IMR-90 (cell line): ENCODE results near the gene TMCC3. TPM values are rescaled to one million over a fixed set of nuclear protein-coding genes. Genes with fewer than 3 reads are reported as not detected.

Experiments used
- ATAC-seq: fragments of 200-7000 bp; cut with Tn5 transposase; 2 replicates; pipeline ENCODE4 v1.9.1; 2020; ENCODE audit warnings: low read depth, mild to moderate bottlenecking, moderate library complexity
- BruUV-seq: library from RNA; stranded (reverse); fragments of 400-500 nt; replicated peaks from 2 replicates; lab custom pipeline; 2021; lab: Mats Ljungman, UMichigan
- CTCF ChIA-PET: fragments of 300-600 bp; formaldehyde crosslinking; extraction: SDS; loops from one replicate; lab custom pipeline; 2021; ENCODE audit warnings: antibody characterized with exemption; lab: Yijun Ruan, JAX
- POLR2A ChIA-PET: fragments of 300-600 bp; sonication (Branson Sonifier 250); formaldehyde crosslinking; loops from one replicate; lab custom pipeline; 2022; ENCODE audit warnings: antibody characterized with exemption; ENCODE audit not compliant: unreplicated experiment; lab: Charles Lee
- DNase-seq: peaks from one replicate; pipeline ENCODE4 v3.0.0; 2013
- H2AFZ ChIP-seq: replicated peaks from 2 replicates; pipeline ENCODE3; 2013; ENCODE audit warnings: low read length, mild to moderate bottlenecking; ENCODE audit not compliant: poor library complexity
- H2AK5ac ChIP-seq: 2 replicates; pipeline ENCODE4 v1.6.1; 2013; ENCODE audit warnings: low read depth, low read length, inconsistent platforms
- H2AK9ac ChIP-seq: replicated peaks from 2 replicates; pipeline ENCODE3; 2013; ENCODE audit warnings: mild to moderate bottlenecking, low read depth, low read length, moderate library complexity; ENCODE audit not compliant: poor library complexity
- H2BK120ac ChIP-seq: 2 replicates; pipeline ENCODE4 v1.6.1; 2013; ENCODE audit warnings: low read depth, low read length, inconsistent platforms
- H2BK15ac ChIP-seq: 3 replicates; pipeline ENCODE4 v1.6.1; 2013; ENCODE audit warnings: low read depth, low read length, inconsistent platforms
- H2BK20ac ChIP-seq: 2 replicates; pipeline ENCODE4 v1.6.1; 2013; ENCODE audit warnings: low read depth, mild to moderate bottlenecking, inconsistent platforms, low read length, moderate library complexity
- H2BK5ac ChIP-seq: 2 replicates; pipeline ENCODE4 v1.6.1; 2013; ENCODE audit warnings: mild to moderate bottlenecking, low read depth, low read length, inconsistent platforms; ENCODE audit not compliant: poor library complexity, severe bottlenecking
- H3K14ac ChIP-seq: replicated peaks from 2 replicates; pipeline ENCODE4 v1.6.1; 2013; ENCODE audit warnings: low read depth, low read length, inconsistent platforms
- H3K18ac ChIP-seq: 2 replicates; pipeline ENCODE4 v1.6.1; 2013; ENCODE audit warnings: low read depth, low read length, control low read depth
- H3K23ac ChIP-seq: 2 replicates; pipeline ENCODE4 v1.6.1; 2013; ENCODE audit warnings: low read depth, low read length, inconsistent platforms
- H3K27ac ChIP-seq: 2 replicates; pipeline ENCODE4 v1.5.1; 2013; ENCODE audit warnings: mild to moderate bottlenecking, control low read depth, low read length; ENCODE audit not compliant: insufficient read depth
- H3K27me3 ChIP-seq: 2 replicates; pipeline ENCODE4 v1.6.1; 2013; ENCODE audit warnings: low read length; ENCODE audit not compliant: control insufficient read depth, insufficient read depth
- H3K36me3 ChIP-seq: 2 replicates; pipeline ENCODE4 v1.6.1; 2013; ENCODE audit warnings: low read length, mixed read lengths; ENCODE audit not compliant: control insufficient read depth, insufficient read depth
- H3K4ac ChIP-seq: 2 replicates; pipeline ENCODE4 v1.6.1; 2013; ENCODE audit warnings: low read depth, low read length, inconsistent platforms
- H3K4me1 ChIP-seq: 2 replicates; pipeline ENCODE4 v1.6.1; 2013; ENCODE audit warnings: low read length, mixed read lengths; ENCODE audit not compliant: control insufficient read depth, insufficient read depth
- H3K4me2 ChIP-seq: 2 replicates; pipeline ENCODE4 v1.6.1; 2013; ENCODE audit warnings: low read depth, mild to moderate bottlenecking, control low read depth, low read length, moderate library complexity
- H3K4me3 ChIP-seq: 2 replicates; pipeline ENCODE4 v1.5.1; 2013; ENCODE audit warnings: low read depth, mild to moderate bottlenecking, control low read depth, low read length, moderate library complexity; ENCODE audit not compliant: insufficient read depth
- H3K56ac ChIP-seq: 2 replicates; pipeline ENCODE4 v1.6.1; 2013; ENCODE audit warnings: low read length, inconsistent platforms; ENCODE audit not compliant: insufficient read depth; ENCODE audit errors: extremely low read depth
- H3K79me1 ChIP-seq, 2 experiments: 2 replicates each; pipeline ENCODE4 v1.6.1; 2013; ENCODE audit warnings: low read length in 2 of 2, inconsistent platforms in 1 of 2, low read depth in 1 of 2
- H3K9ac ChIP-seq: 2 replicates; pipeline ENCODE4 v1.6.1; 2013; ENCODE audit warnings: low read depth, low read length, control low read depth
- H3K9me1 ChIP-seq: 2 replicates; pipeline ENCODE4 v1.6.1; 2013; ENCODE audit warnings: low read length, inconsistent platforms; ENCODE audit not compliant: insufficient read depth
- H3K9me3 ChIP-seq: 2 replicates; pipeline ENCODE4 v1.6.1; 2013; ENCODE audit warnings: low read length; ENCODE audit not compliant: control insufficient read depth, insufficient read depth
- H4K20me1 ChIP-seq: 2 replicates; pipeline ENCODE4 v1.6.1; 2013; ENCODE audit warnings: low read length, inconsistent platforms; ENCODE audit not compliant: insufficient read depth
- H4K5ac ChIP-seq: 2 replicates; pipeline ENCODE4 v1.6.1; 2013; ENCODE audit warnings: mild to moderate bottlenecking, low read depth, low read length, control low read depth
- H4K8ac ChIP-seq, 2 experiments: 2 replicates each; pipeline ENCODE4 v1.6.1; 2013; ENCODE audit warnings: low read depth in 2 of 2, low read length in 2 of 2, control low read depth in 1 of 2, inconsistent platforms in 1 of 2
- H4K91ac ChIP-seq: 2 replicates; pipeline ENCODE4 v1.6.1; 2013; ENCODE audit warnings: low read depth, low read length, inconsistent platforms; ENCODE audit not compliant: insufficient read depth
- BHLHE40 ChIP-seq: fragments of 150-350 bp; IDR thresholded peaks from 2 replicates; pipeline ENCODE4 v1.6.1; 2016; ENCODE audit warnings: mild to moderate bottlenecking, low read depth, low read length
- CEBPB ChIP-seq: IDR thresholded peaks from 2 replicates; pipeline ENCODE4 v1.6.1; 2012; ENCODE audit warnings: low read depth, low read length, improper control_type of control experiment
- CHD1 ChIP-seq: IDR thresholded peaks from 2 replicates; pipeline ENCODE4 v1.6.1; 2012; ENCODE audit warnings: low read depth, low read length, improper control_type of control experiment
- FOS ChIP-seq: fragments of 150-350 bp; IDR thresholded peaks from 2 replicates; pipeline ENCODE4 v1.6.1; 2016; ENCODE audit warnings: low read depth, low read length
- MAFK ChIP-seq: IDR thresholded peaks from 2 replicates; pipeline ENCODE4 v1.6.1; 2012; ENCODE audit warnings: low read depth, low read length, improper control_type of control experiment
- MAZ ChIP-seq: IDR thresholded peaks from 2 replicates; pipeline ENCODE4 v1.6.1; 2012; ENCODE audit warnings: low read depth, mild to moderate bottlenecking, low read length, improper control_type of control experiment, moderate library complexity, borderline replicate concordance
- MXI1 ChIP-seq: IDR thresholded peaks from 2 replicates; pipeline ENCODE4 v1.6.1; 2012; ENCODE audit warnings: low read depth, mild to moderate bottlenecking, low read length, moderate library complexity, borderline replicate concordance
- POLR2A ChIP-seq: IDR thresholded peaks from 2 replicates; pipeline ENCODE4 v1.6.1; 2012; ENCODE audit warnings: mild to moderate bottlenecking, low read depth, low read length
- RAD21 ChIP-seq: IDR thresholded peaks from 2 replicates; pipeline ENCODE4 v1.6.1; 2012; ENCODE audit warnings: low read length, improper control_type of control experiment
- RCOR1 ChIP-seq: IDR thresholded peaks from 2 replicates; pipeline ENCODE4 v1.6.1; 2012; ENCODE audit warnings: mild to moderate bottlenecking, low read length, improper control_type of control experiment; ENCODE audit not compliant: insufficient replicate concordance
- RFX5 ChIP-seq: IDR thresholded peaks from 2 replicates; pipeline ENCODE4 v1.8.0; 2012; ENCODE audit warnings: low read depth, mild to moderate bottlenecking, low read length, moderate library complexity
- WGBS, 2 experiments: methylation state at CpG; one replicate each; pipeline versions ENCODE4 v1.1.5 to v1.1.7; 2013; ENCODE audit warnings: missing lambda C conversion rate in 2 of 2; ENCODE audit not compliant: insufficient read length in 1 of 2; ENCODE audit errors: extremely low coverage in 2 of 2; 5-methylcytosine and 5-hydroxymethylcytosine counted together
- dilution Hi-C: fragments of 300-500 bp; cut with HindIII; formaldehyde crosslinking; loops from one replicate; pipeline ENCODE4 v1.14.3; 2018; ENCODE audit warnings: low sequenced_read_pairs; ENCODE audit not compliant: unreplicated experiment
- in situ Hi-C: fragments of 300-500 bp; cut with MboI; formaldehyde crosslinking; loops from 3 replicates; pipeline ENCODE4 v1.14.3; 2019; ENCODE audit warnings: low sequenced_read_pairs, inconsistent platforms, mixed read lengths
- intact Hi-C: fragments of 100-400 bp; cut with micrococcal nuclease; formaldehyde crosslinking; loops from 2 replicates; pipeline ENCODE4 v1.10.0; 2022
- polyA plus RNA-seq, 3 experiments: library from polyadenylated mRNA; depleted of rRNA; stranded (reverse); fragments of >200 nt; gene quantifications; 2 replicates each; pipeline ENCODE4 v1.2.3, GENCODE V29; 2012; ENCODE audit warnings: low replicate concordance in 1 of 3
- total RNA-seq: library from RNA; depleted of rRNA; stranded (reverse); fragments of >200 nt; gene quantifications from 2 replicates; pipeline ENCODE4 v1.2.3, GENCODE V29; 2012
- TF ChIP-seq, protein P1 (sequence below): conservative IDR thresholded peaks from 2 replicates; pipeline ENCODE4 v1.5.1; 2012; ENCODE audit warnings: mild to moderate bottlenecking, low read depth, low read length, improper control_type of control experiment
- TF ChIP-seq, protein P2 (sequence below): fragments of 150-350 bp; IDR thresholded peaks from 2 replicates; pipeline ENCODE4 v1.6.1; 2017; ENCODE audit warnings: mild to moderate bottlenecking, antibody characterized with exemption, low read length, low read depth

TMCC3 gene
- total and polyA plus RNA-seq, 2 of the 4 experiments (the other 2 are of a cell fraction), result 0.14 to 0.36 TPM

DNA sequence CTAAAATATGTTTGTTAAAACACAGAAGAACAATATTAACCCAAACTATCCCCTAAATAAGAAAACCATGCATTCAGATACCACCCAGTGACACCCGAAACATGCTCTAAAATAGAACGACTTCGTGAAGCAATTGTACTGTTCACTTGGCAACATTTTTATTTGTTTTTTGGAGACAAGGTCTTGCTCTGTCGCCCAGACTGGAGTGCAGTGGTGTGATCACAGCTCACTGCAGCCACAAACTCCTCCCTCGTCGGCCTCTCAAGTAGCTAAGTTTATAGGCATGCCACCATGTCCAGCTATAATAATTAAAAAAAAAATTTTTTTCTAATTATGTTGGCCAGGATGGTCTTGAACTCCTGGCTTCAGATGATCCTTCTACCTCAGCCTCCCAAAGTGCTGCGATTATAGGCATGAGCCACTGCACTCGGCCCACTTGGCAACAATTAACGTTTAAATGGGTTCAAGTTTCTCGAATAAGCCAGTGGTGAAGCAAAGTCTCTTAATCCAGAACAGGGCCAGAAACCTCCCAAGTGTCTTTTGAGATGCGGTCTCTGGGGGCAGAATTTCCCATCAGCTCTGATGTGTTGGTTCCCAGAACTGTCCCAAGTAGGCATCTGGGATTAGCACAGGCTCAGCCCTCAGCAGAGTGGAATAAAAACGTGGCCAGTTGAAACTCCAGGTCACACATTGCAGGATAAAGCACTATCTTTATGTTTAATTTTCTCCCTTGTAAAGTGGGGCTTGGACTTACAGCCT, 74.5 kb downstream of the TMCC3 start:
- in situ Hi-C loops (no loop called here), intact Hi-C loops (no loop called here), dilution Hi-C loops (no loop called here)
- ATAC-seq (no peak), DNase-seq (no peak)
- Histone ChIP-seq H4K5ac (no peak overlapping the region), H4K8ac (no peak overlapping the region), H3K14ac (no peak overlapping the region), H2AFZ (no peak overlapping the region), H2AK9ac (no peak overlapping the region), H3K23ac (no peak overlapping the region), H2BK120ac (no peak overlapping the region), H3K9me3 (no peaks in the 10 kb centered on the region), H3K9me1 (no peaks in the 10 kb centered on the region), H3K4ac (no peak overlapping the region), H3K4me1 (no peaks in the 10 kb centered on the region), H4K20me1 (no peaks in the 10 kb centered on the region), H2BK15ac (no peak overlapping the region), H3K4me2 (no peak overlapping the region), H3K9ac (no peak overlapping the region), H2BK20ac (no peak overlapping the region), H3K27ac (no peak overlapping the region), H3K56ac (no peak overlapping the region), H3K27me3 (peaks cover 3% of the 10 kb centered on the region), H3K4me3 (no peak overlapping the region), H3K36me3 (no peaks in the 10 kb centered on the region), H3K18ac (no peak overlapping the region), H2BK5ac (no peak overlapping the region), H3K79me1 (no peaks in the 10 kb centered on the region), H2AK5ac (no peak overlapping the region), H4K91ac (no peak overlapping the region)
- CTCF ChIA-PET, result no interaction called here
- WGBS, 2 experiments, result 80% methylated on average over 5 of the region's 12 CpGs; no CpG with 5 or more reads in 1 of the 2 experiments
- POLR2A ChIA-PET, result no interaction called here
- TF ChIP-seq RAD21 (no peak), MXI1 (no peak), MAFK (no peak), BHLHE40 (no peak), MAZ (no peak), CHD1 (no peak), CEBPB (no peak), RFX5 (no peak), POLR2A (no peak), RCOR1 (no peak), FOS (no peak)
- TF ChIP-seq, protein P1, sequence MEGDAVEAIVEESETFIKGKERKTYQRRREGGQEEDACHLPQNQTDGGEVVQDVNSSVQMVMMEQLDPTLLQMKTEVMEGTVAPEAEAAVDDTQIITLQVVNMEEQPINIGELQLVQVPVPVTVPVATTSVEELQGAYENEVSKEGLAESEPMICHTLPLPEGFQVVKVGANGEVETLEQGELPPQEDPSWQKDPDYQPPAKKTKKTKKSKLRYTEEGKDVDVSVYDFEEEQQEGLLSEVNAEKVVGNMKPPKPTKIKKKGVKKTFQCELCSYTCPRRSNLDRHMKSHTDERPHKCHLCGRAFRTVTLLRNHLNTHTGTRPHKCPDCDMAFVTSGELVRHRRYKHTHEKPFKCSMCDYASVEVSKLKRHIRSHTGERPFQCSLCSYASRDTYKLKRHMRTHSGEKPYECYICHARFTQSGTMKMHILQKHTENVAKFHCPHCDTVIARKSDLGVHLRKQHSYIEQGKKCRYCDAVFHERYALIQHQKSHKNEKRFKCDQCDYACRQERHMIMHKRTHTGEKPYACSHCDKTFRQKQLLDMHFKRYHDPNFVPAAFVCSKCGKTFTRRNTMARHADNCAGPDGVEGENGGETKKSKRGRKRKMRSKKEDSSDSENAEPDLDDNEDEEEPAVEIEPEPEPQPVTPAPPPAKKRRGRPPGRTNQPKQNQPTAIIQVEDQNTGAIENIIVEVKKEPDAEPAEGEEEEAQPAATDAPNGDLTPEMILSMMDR, result no peak
- TF ChIP-seq, protein P2, sequence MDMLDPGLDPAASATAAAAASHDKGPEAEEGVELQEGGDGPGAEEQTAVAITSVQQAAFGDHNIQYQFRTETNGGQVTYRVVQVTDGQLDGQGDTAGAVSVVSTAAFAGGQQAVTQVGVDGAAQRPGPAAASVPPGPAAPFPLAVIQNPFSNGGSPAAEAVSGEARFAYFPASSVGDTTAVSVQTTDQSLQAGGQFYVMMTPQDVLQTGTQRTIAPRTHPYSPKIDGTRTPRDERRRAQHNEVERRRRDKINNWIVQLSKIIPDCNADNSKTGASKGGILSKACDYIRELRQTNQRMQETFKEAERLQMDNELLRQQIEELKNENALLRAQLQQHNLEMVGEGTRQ, result no peak
- no TSS peak for BruUV-seq
